Endometrium (tissue), 2 donors: Measurements from ENCODE around the gene EZH2.

Source experiments
- FAIRE-seq: peaks from 2 replicates; lab custom pipeline; 2012; peaks lifted over from hg19 to GRCh38; lab: Jason Lieb, UNC
- donor health status: control.
- donor health status: control.

The EZH2 gene

GRCh38 chr7:148884049-148884298 lies at the start of gene EZH2:
Gene EZH2, minus strand, starts transcription at chr7:148884291. Its CDS starts 36,993 bp downstream, at chr7:148847298.
- no peak for FAIRE-seq

GRCh38 chr7:148931470-148931869 lies 47.4 kb upstream of the EZH2 start:
- no peak for FAIRE-seq

GRCh38 chr7:148930335-148930734 lies 46.2 kb upstream of the EZH2 start:
- FAIRE-seq = no peak

GRCh38 chr7:148929176-148929575 lies 45.1 kb upstream of the EZH2 start:
- no peak for FAIRE-seq

- FAIRE-seq = no peak
These were observed 43.3 kb upstream of the EZH2 start for GRCh38 chr7:148927123-148928045.

GRCh38 chr7:148925836-148926235 lies 41.7 kb upstream of the EZH2 start:
- FAIRE-seq = no peak

GRCh38 chr7:148924011-148924410 lies 39.9 kb upstream of the EZH2 start:
- no peak for FAIRE-seq

- no peak for FAIRE-seq
These were observed 37.7 kb upstream of the EZH2 start for GRCh38 chr7:148921806-148922205.

- FAIRE-seq = no peak
These were observed 37.1 kb upstream of the EZH2 start for GRCh38 chr7:148921189-148921588.

GRCh38 chr7:148919859-148920258 lies 35.8 kb upstream of the EZH2 start:
- FAIRE-seq = no peak

- no peak for FAIRE-seq
These were observed 34.0 kb upstream of the EZH2 start for GRCh38 chr7:148918058-148918596.

- FAIRE-seq = no peak
These were observed 32.1 kb upstream of the EZH2 start for GRCh38 chr7:148916186-148916585.

GRCh38 chr7:148915211-148915610 lies 31.1 kb upstream of the EZH2 start:
- no peak for FAIRE-seq

- no peak for FAIRE-seq
These were observed 30.2 kb upstream of the EZH2 start for GRCh38 chr7:148914208-148914777.

GRCh38 chr7:148912758-148913541 lies 28.9 kb upstream of the EZH2 start:
- FAIRE-seq = no peak

GRCh38 chr7:148912151-148912550 lies 28.1 kb upstream of the EZH2 start:
- no peak for FAIRE-seq

GRCh38 chr7:148911626-148912025 lies 27.5 kb upstream of the EZH2 start:
- FAIRE-seq = no peak

- no peak for FAIRE-seq
These were observed 25.5 kb upstream of the EZH2 start for GRCh38 chr7:148909568-148909967.

GRCh38 chr7:148906707-148907498 lies 22.8 kb upstream of the EZH2 start:
- FAIRE-seq = no peak

GRCh38 chr7:148905093-148905666 lies 21.1 kb upstream of the EZH2 start:
- FAIRE-seq = no peak

GRCh38 chr7:148903504-148903903 lies 19.4 kb upstream of the EZH2 start:
- no peak for FAIRE-seq

- FAIRE-seq = no peak
These were observed 17.1 kb upstream of the EZH2 start for GRCh38 chr7:148901178-148901577.
